Neuronal stem cell (in vitro differentiated cells): ENCODE results near the gene CDH12.

Experiments
- DNase-seq: peaks from one replicate; pipeline ENCODE4 v3.0.0-alpha.2; 2013; ENCODE audit warnings: low spot score
- H2AFZ ChIP-seq: one replicate; pipeline ENCODE4 v1.6.1; 2013; ENCODE audit warnings: mild to moderate bottlenecking, low read length, inconsistent platforms
- H2AK5ac ChIP-seq: 2 replicates; pipeline ENCODE4 v1.6.1; 2013; ENCODE audit warnings: low read depth, mild to moderate bottlenecking, inconsistent platforms, low read length, moderate library complexity, mixed read lengths
- H2BK120ac ChIP-seq: 2 replicates; pipeline ENCODE4 v1.6.1; 2013; ENCODE audit warnings: low read depth, mild to moderate bottlenecking, inconsistent platforms, low read length, moderate library complexity, mixed read lengths
- H2BK12ac ChIP-seq: one replicate; pipeline ENCODE4 v1.6.1; 2013; ENCODE audit warnings: low read length, inconsistent platforms
- H2BK15ac ChIP-seq: 2 replicates; pipeline ENCODE4 v1.6.1; 2013; ENCODE audit warnings: mild to moderate bottlenecking, low read length, inconsistent platforms, mixed read lengths
- H2BK5ac ChIP-seq: one replicate; pipeline ENCODE4 v1.6.1; 2013; ENCODE audit warnings: inconsistent platforms, mild to moderate bottlenecking, low read length, moderate library complexity
- H3K14ac ChIP-seq: one replicate; pipeline ENCODE4 v1.6.1; 2013; ENCODE audit warnings: low read length, inconsistent platforms
- H3K18ac ChIP-seq: 2 replicates; pipeline ENCODE4 v1.6.1; 2013; ENCODE audit warnings: low read length, inconsistent platforms
- H3K23ac ChIP-seq: 2 replicates; pipeline ENCODE4 v1.6.1; 2013; ENCODE audit warnings: low read depth, mild to moderate bottlenecking, mixed read lengths, low read length, inconsistent platforms; ENCODE audit not compliant: poor library complexity
- H3K27ac ChIP-seq: replicated peaks from 3 replicates; pipeline ENCODE4 v1.5.1; 2013; ENCODE audit warnings: low read length, inconsistent platforms
- H3K27me3 ChIP-seq, 3 experiments: 2 replicates each; pipeline ENCODE4 v1.6.1; 2013; ENCODE audit warnings: low read length in 3 of 3, mild to moderate bottlenecking in 2 of 3, inconsistent platforms in 1 of 3, low read depth in 1 of 3, mixed read lengths in 1 of 3, moderate library complexity in 1 of 3; ENCODE audit not compliant: control insufficient read depth in 3 of 3, insufficient read depth in 3 of 3
- H3K36me3 ChIP-seq, 2 donors: replicated peaks in 1 of 2; 2 replicates each; pipeline ENCODE4 v1.6.1; 2013; ENCODE audit warnings: low read length in 2 of 2; ENCODE audit not compliant: control insufficient read depth in 2 of 2, insufficient read depth in 2 of 2
- H3K4ac ChIP-seq: 2 replicates; pipeline ENCODE4 v1.6.1; 2013; ENCODE audit warnings: inconsistent platforms, mild to moderate bottlenecking, low read length, moderate library complexity
- H3K4me1 ChIP-seq, 2 donors: 1 replicate in 1 of 2; 2 replicates in 1 of 2; pipeline ENCODE4 v1.6.1; 2013; ENCODE audit warnings: low read length in 2 of 2, low read depth in 1 of 2; ENCODE audit not compliant: control insufficient read depth in 2 of 2, insufficient read depth in 1 of 2
- H3K4me2 ChIP-seq: one replicate; pipeline ENCODE4 v1.6.1; 2013; ENCODE audit warnings: mild to moderate bottlenecking, low read length, inconsistent platforms; ENCODE audit not compliant: insufficient read depth, poor library complexity, severe bottlenecking
- H3K4me3 ChIP-seq, 2 donors: 2 replicates each; pipeline ENCODE4 v1.5.1; 2013; ENCODE audit warnings: low read length in 2 of 2, mild to moderate bottlenecking in 2 of 2, inconsistent platforms in 1 of 2, moderate library complexity in 1 of 2
- H3K79me1 ChIP-seq: one replicate; pipeline ENCODE4 v1.6.1; 2013; ENCODE audit warnings: low read depth, mild to moderate bottlenecking, inconsistent platforms, low read length, moderate library complexity
- H3K9ac ChIP-seq: one replicate; pipeline ENCODE4 v1.6.1; 2013; ENCODE audit warnings: mild to moderate bottlenecking, low read depth, low read length, inconsistent platforms; ENCODE audit not compliant: poor library complexity
- H3K9me3 ChIP-seq, 2 donors: replicated peaks in 1 of 2; 2 replicates each; pipeline versions ENCODE3 to v1.6.1; 2013; ENCODE audit warnings: low read length in 2 of 2, mild to moderate bottlenecking in 2 of 2, inconsistent platforms in 1 of 2, low read depth in 1 of 2, mixed read lengths in 1 of 2, moderate library complexity in 1 of 2; ENCODE audit not compliant: control insufficient read depth in 2 of 2, insufficient read depth in 1 of 2
- H4K8ac ChIP-seq: one replicate; pipeline ENCODE4 v1.6.1; 2013; ENCODE audit warnings: low read depth, mild to moderate bottlenecking, inconsistent platforms, low read length, moderate library complexity
- H4K91ac ChIP-seq: one replicate; pipeline ENCODE4 v1.6.1; 2013; ENCODE audit warnings: low read length, low read depth, mild to moderate bottlenecking, inconsistent platforms; ENCODE audit not compliant: poor library complexity
- WGBS, 2 donors: extraction: QIAGEN DNeasy Blood & Tissue Kit; methylation state at CpG; one replicate each; pipeline ENCODE4 v1.1.7; 2013; ENCODE audit warnings: missing lambda C conversion rate in 2 of 2, mixed read lengths in 1 of 2; ENCODE audit not compliant: insufficient read length in 2 of 2, insufficient replicate concordance in 1 of 2; ENCODE audit errors: extremely low coverage in 2 of 2; 5-methylcytosine and 5-hydroxymethylcytosine counted together

The CDH12 gene

GRCh38 chr5:22460189-22460588, 393.0 kb downstream of the CDH12 start:
- Histone ChIP-seq H2BK5ac (no peak overlapping the region), H2BK120ac (no peak overlapping the region), H3K23ac (no peak overlapping the region), H2AK5ac (no peak overlapping the region), H3K9me3 (no peaks in the 10 kb centered on the region), H3K79me1 (no peaks in the 10 kb centered on the region), H2AFZ (no peak overlapping the region), H3K27me3 (no peaks in the 10 kb centered on the region), H4K91ac (no peak overlapping the region), H2BK15ac (no peak overlapping the region), H3K18ac (no peak overlapping the region), H3K9ac (no peak overlapping the region), H3K36me3 (no peaks in the 10 kb centered on the region), H3K14ac (no peak overlapping the region), H3K27ac (no peak overlapping the region), H3K4ac (no peak overlapping the region), H3K4me3 (no peak overlapping the region), H2BK12ac (no peak overlapping the region), H3K4me2 (no peak overlapping the region), H4K8ac (no peak overlapping the region), H3K4me1 (peaks cover 0 to 8% of the 10 kb centered on the region in 2 donors)
- DNase-seq, result no peak
- no CpG with 5 or more reads among the region's 4 CpGs for WGBS, 2 donors

GRCh38 chr5:22432905-22433304, 420.2 kb downstream of the CDH12 start:
- Histone ChIP-seq H4K91ac (no peak overlapping the region), H3K14ac (no peak overlapping the region), H2BK120ac (no peak overlapping the region), H3K79me1 (no peaks in the 10 kb centered on the region), H3K9ac (no peak overlapping the region), H2AK5ac (no peak overlapping the region), H3K4me1 (peaks cover 0 to 10% of the 10 kb centered on the region in 2 donors), H3K23ac (no peak overlapping the region), H2BK12ac (no peak overlapping the region), H3K27ac (no peak overlapping the region), H2BK5ac (no peak overlapping the region), H3K27me3 (no peaks in the 10 kb centered on the region), H2AFZ (no peak overlapping the region), H3K4me2 (no peak overlapping the region), H4K8ac (no peak overlapping the region), H3K4me3 (no peak overlapping the region), H3K18ac (no peak overlapping the region), H3K9me3 (no peaks in the 10 kb centered on the region), H3K4ac (no peak overlapping the region), H3K36me3 (no peaks in the 10 kb centered on the region), H2BK15ac (no peak overlapping the region)
- no peak for DNase-seq
- no CpG with 5 or more reads among the region's 2 CpGs for WGBS, 2 donors

DNA sequence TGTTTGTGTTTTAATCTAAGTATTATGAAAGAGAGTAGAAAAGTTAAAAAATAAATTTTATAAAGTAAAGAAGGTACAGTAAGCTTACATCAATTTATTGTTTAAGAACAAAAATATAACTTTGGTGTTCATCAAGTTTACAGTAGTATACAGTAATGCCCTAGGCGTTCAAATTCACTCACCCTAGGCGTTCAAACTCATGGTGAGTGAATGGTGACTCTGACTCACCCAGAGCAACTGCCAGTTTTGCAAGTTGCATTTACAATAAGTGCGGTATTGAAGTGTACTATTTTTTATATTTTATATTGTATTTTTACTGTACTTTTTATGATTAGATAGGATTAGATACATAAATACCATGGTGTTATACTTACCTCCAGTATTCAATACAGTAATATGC, 421.3 kb downstream of the CDH12 start:
- Histone ChIP-seq H3K36me3 (no peaks in the 10 kb centered on the region), H4K8ac (no peak overlapping the region), H3K4ac (no peak overlapping the region), H2BK120ac (no peak overlapping the region), H2BK12ac (no peak overlapping the region), H3K79me1 (no peaks in the 10 kb centered on the region), H3K4me3 (no peak overlapping the region), H3K27me3 (no peaks in the 10 kb centered on the region), H3K27ac (no peak overlapping the region), H3K9ac (no peak overlapping the region), H4K91ac (no peak overlapping the region), H3K4me1 (peaks cover 0 to 10% of the 10 kb centered on the region in 2 donors), H2AFZ (no peak overlapping the region), H3K14ac (no peak overlapping the region), H2AK5ac (no peak overlapping the region), H3K9me3 (no peaks in the 10 kb centered on the region), H3K4me2 (no peak overlapping the region), H2BK15ac (no peak overlapping the region), H2BK5ac (no peak overlapping the region), H3K18ac (no peak overlapping the region), H3K23ac (no peak overlapping the region)
- no peak for DNase-seq
- no CpG with 5 or more reads among the region's 3 CpGs for WGBS, 2 donors

DNA sequence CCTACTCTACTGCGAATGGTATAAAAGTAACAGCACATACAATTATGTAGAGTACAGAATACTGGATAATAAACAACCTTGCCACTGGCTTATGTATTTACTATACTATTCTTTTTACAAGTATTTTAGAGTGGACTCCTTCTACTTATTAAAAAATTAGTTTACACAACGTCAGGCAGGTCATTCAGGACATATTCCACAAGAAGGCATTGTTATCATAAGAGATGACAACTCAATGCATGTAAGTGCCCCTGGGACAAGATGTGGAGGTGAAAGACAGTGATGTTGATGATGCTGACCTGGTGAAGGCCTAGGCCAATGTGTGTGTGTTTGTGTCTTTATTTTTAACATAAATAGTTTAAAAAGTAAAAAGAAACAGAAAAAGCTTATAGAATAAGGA, 421.7 kb downstream of the CDH12 start:
- Histone ChIP-seq H3K4me3 (no peak overlapping the region), H2AK5ac (no peak overlapping the region), H3K18ac (no peak overlapping the region), H2BK15ac (no peak overlapping the region), H3K79me1 (no peaks in the 10 kb centered on the region), H4K8ac (no peak overlapping the region), H3K4me1 (peaks cover 0 to 10% of the 10 kb centered on the region in 2 donors), H2BK120ac (no peak overlapping the region), H2BK12ac (no peak overlapping the region), H3K9me3 (no peaks in the 10 kb centered on the region), H3K27me3 (no peaks in the 10 kb centered on the region), H3K9ac (no peak overlapping the region), H3K14ac (no peak overlapping the region), H3K36me3 (no peaks in the 10 kb centered on the region), H3K4me2 (no peak overlapping the region), H3K23ac (no peak overlapping the region), H2BK5ac (no peak overlapping the region), H2AFZ (peak overlapping the region; percentile 15), H3K27ac (no peak overlapping the region), H4K91ac (no peak overlapping the region), H3K4ac (no peak overlapping the region)
- no CpG with 5 or more reads among the region's 2 CpGs for WGBS, 2 donors
- DNase-seq, result no peak
